Loucy (cell line): Measurements from ENCODE around the gene ZNHIT6.

Source experiments
- EZH2phosphoT487 ChIP-seq: fragments of 200-600 bp; IDR thresholded peaks from 2 replicates; pipeline ENCODE4 v1.6.1; 2018; ENCODE audit warnings: antibody characterized with exemption, mild to moderate bottlenecking, moderate library complexity, borderline replicate concordance
- TF ChIP-seq, protein P1 (sequence below): fragments of 200-600 bp; sonication (generic); conservative IDR thresholded peaks from 2 replicates; pipeline ENCODE4 v1.5.1; 2014; ENCODE audit warnings: mild to moderate bottlenecking, antibody characterized with exemption, low read length

DNA sequence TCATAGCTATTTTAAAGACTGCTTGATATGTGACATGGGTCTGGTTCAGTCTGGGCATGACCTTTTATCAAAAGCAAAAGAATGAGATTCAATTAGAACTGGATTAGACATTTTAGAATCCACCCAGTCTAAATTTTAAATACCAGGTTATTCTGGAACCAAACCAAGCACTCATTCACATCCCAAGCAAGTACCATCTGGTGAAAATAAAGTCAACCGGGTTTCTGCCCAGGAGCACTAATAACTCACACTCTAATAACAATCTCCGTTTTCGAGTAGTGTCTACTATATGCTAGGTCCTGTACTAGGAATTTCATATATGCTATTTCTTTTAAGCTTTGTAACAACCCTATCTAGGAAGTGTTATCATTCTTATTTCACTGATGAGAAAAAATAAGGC lies 30.6 kb downstream of the ZNHIT6 start:
- TF ChIP-seq, protein P1, sequence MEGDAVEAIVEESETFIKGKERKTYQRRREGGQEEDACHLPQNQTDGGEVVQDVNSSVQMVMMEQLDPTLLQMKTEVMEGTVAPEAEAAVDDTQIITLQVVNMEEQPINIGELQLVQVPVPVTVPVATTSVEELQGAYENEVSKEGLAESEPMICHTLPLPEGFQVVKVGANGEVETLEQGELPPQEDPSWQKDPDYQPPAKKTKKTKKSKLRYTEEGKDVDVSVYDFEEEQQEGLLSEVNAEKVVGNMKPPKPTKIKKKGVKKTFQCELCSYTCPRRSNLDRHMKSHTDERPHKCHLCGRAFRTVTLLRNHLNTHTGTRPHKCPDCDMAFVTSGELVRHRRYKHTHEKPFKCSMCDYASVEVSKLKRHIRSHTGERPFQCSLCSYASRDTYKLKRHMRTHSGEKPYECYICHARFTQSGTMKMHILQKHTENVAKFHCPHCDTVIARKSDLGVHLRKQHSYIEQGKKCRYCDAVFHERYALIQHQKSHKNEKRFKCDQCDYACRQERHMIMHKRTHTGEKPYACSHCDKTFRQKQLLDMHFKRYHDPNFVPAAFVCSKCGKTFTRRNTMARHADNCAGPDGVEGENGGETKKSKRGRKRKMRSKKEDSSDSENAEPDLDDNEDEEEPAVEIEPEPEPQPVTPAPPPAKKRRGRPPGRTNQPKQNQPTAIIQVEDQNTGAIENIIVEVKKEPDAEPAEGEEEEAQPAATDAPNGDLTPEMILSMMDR: no peak
- no peak for TF ChIP-seq EZH2phosphoT487
